ENCODE results near the gene CRACR2B.

Gene CRACR2B

GRCh38 chr11:831961-832528, 4.3 kb downstream of the CRACR2B start (continued):
- 0 out of 2 replicates have a peak, but pooled peaks have one; percentile 49 for TF ChIP-seq KLF17 (tag by site-specific recombination; IDR thresholded peaks at IDR 0.05)
- no peak for TF ChIP-seq KLF1 (tag by site-specific recombination; IDR thresholded peaks at IDR 0.05)
- no peak for TF ChIP-seq ZNF488 (tag by site-specific recombination; IDR thresholded peaks at IDR 0.05)
- no peak for TF ChIP-seq ZNF629 (tag by site-specific recombination; IDR thresholded peaks at IDR 0.05)

GRCh38 chr11:832529-833113, 4.9 kb downstream of the CRACR2B start, which contains the start of gene CD151:
CD151 (plus strand) TSS chr11:832952; CDS start chr11:836070, 3,118 bp downstream.
- peak within 1 kb of the TSS; percentile 66; the same call in 1 of the 2 replicates for H3K27ac ChIP-seq (ENCODE audit: extremely low read depth, low read depth, low read length)
- peaks cover 0 to 31% of the 10 kb centered on the region in 2 experiments; a peak in 1 of 3 replicates for H3K36me3 ChIP-seq (ENCODE audit: control insufficient read depth in 2 of 2, insufficient read depth in 1 of 2, low read length in 2 of 2)
- POLR2A ChIA-PET = interaction anchor here (0.6 to 15.0 kb wide), 5 partner anchors 9 to 26 kb away, joined by 3 to 202 read pairs (median 6); partner anchors contain the start of genes PNPLA2, POLR2L, RPLP2 and TSPAN4
- no peaks in the 10 kb centered on the region for H3K9me3 ChIP-seq (ENCODE audit: control insufficient read depth, insufficient read depth, low read depth, low read length)
- H3K4me1 ChIP-seq (ENCODE audit: control insufficient read depth, insufficient read depth, low read length) = no peaks in the 10 kb centered on the region; the same call in 1 of the 2 replicates
- CTCF ChIA-PET = interaction anchor here (0.5 kb wide), 1 partner anchor 1569 kb away, joined by 3 read pairs; no protein-coding TSS in a partner anchor
- peak within 1 kb of the TSS; percentile 70 for H3K4me3 ChIP-seq (ENCODE audit: low read depth, low read length)
- TF ChIP-seq ZBTB7A (tag by site-specific recombination; IDR thresholded peaks at IDR 0.05; ENCODE audit: low read depth) (0 out of 2 replicates have a peak, but pooled peaks have one; percentile 42), OSR2 (tag by site-specific recombination; IDR thresholded peaks at IDR 0.05) (no peak), SCRT2 (tag by site-specific recombination; IDR thresholded peaks at IDR 0.05) (no peak), ZNF561 (tag by site-specific recombination; IDR thresholded peaks at IDR 0.05; ENCODE audit: borderline replicate concordance) (no peak), ZNF148 (tag by site-specific recombination; IDR thresholded peaks at IDR 0.05; ENCODE audit: borderline replicate concordance) (no peak), GLIS1 (tag by site-specific recombination; IDR thresholded peaks at IDR 0.05) (peak; percentile 91), ZNF292 (tag by site-specific recombination; IDR thresholded peaks at IDR 0.05; ENCODE audit: borderline replicate concordance, low read depth) (no peak), ZFHX2 (tag by site-specific recombination; conservative IDR thresholded peaks at IDR 0.05) (peak; percentile 72), ZNF202 (tag by site-specific recombination; IDR thresholded peaks at IDR 0.05; ENCODE audit: borderline replicate concordance) (no peak), TRIM28 (IDR thresholded peaks at IDR 0.05; ENCODE audit: borderline replicate concordance, low read length) (no peak), ZNF394 (tag by site-specific recombination; IDR thresholded peaks at IDR 0.05; ENCODE audit: borderline replicate concordance) (no peak), KLF10 (tag by site-specific recombination; IDR thresholded peaks at IDR 0.05) (peak; percentile 52; the same call in 1 of the 2 replicates), ZNF398 (tag by site-specific recombination; IDR thresholded peaks at IDR 0.05) (no peak), ZNF580 (tag by site-specific recombination; IDR thresholded peaks at IDR 0.05) (no peak), KLF7 (tag by site-specific recombination; IDR thresholded peaks at IDR 0.05; ENCODE audit: borderline replicate concordance) (0 out of 2 replicates have a peak, but pooled peaks have one; percentile 22), ZNF133 (tag by site-specific recombination; IDR thresholded peaks at IDR 0.05) (no peak), ZSCAN4 (tag by site-specific recombination; IDR thresholded peaks at IDR 0.05) (no peak), ZNF768 (tag by site-specific recombination; IDR thresholded peaks at IDR 0.05) (no peak), PATZ1 (tag by site-specific recombination; IDR thresholded peaks at IDR 0.05) (peak; percentile 83), ZNF362 (tag by site-specific recombination; IDR thresholded peaks at IDR 0.05) (no peak)

Measured in HEK293 (cell line).